CD4-positive, alpha-beta memory T cell (primary cell): Measurements from ENCODE around the gene IHH. TPM values are rescaled to one million over a fixed set of nuclear protein-coding genes. Genes with fewer than 3 reads are reported as not detected.

ENCODE experiments used
- CTCF ChIA-PET: fragments of 350-600 bp; sonication (Branson Sonifier 250); formaldehyde crosslinking; loops from one replicate; lab custom pipeline; 2021; ENCODE audit warnings: inconsistent platforms; ENCODE audit not compliant: partially characterized antibody; lab: Charles Lee
- POLR2A ChIA-PET: fragments of 350-600 bp; sonication (Branson Sonifier 250); formaldehyde crosslinking; loops from one replicate; lab custom pipeline; 2021; ENCODE audit not compliant: partially characterized antibody; lab: Charles Lee
- DNase-seq, 5 donors: peaks; one replicate each; pipeline versions ENCODE4 v3.0.0 to v3.0.0-alpha.2; 2020 to 2022; ENCODE audit warnings: mixed read lengths in 1 of 5
- H3K27ac ChIP-seq: one replicate; pipeline ENCODE4 v1.7.0; 2013; ENCODE audit warnings: low read depth, low read length
- H3K27me3 ChIP-seq: 2 replicates; pipeline ENCODE4 v1.7.0; 2013; ENCODE audit warnings: mild to moderate bottlenecking, low read length, moderate library complexity; ENCODE audit not compliant: insufficient read depth
- H3K36me3 ChIP-seq: 2 replicates; pipeline ENCODE4 v1.7.0; 2013; ENCODE audit warnings: mild to moderate bottlenecking, low read length, moderate library complexity; ENCODE audit not compliant: insufficient read depth
- H3K4me1 ChIP-seq: 2 replicates; pipeline ENCODE4 v1.7.0; 2013; ENCODE audit warnings: mild to moderate bottlenecking, low read length, moderate library complexity; ENCODE audit not compliant: insufficient read depth
- H3K4me3 ChIP-seq, 2 donors: one replicate each; pipeline ENCODE4 v1.7.0; 2013; ENCODE audit warnings: low read length in 2 of 2, mild to moderate bottlenecking in 1 of 2
- H3K9me3 ChIP-seq, 2 donors: one replicate each; pipeline ENCODE4 v1.7.0; 2013; ENCODE audit warnings: low read length in 2 of 2, control low read depth in 1 of 2; ENCODE audit not compliant: control insufficient read depth in 1 of 2
- H3K27ac Mint-ChIP-seq, 7 donors: one replicate each; pipeline ENCODE4 v1.8.0; 2020 to 2021; ENCODE audit warnings: mixed read lengths in 7 of 7, mild to moderate bottlenecking in 6 of 7, inconsistent platforms in 3 of 7, moderate library complexity in 3 of 7
- H3K27me3 Mint-ChIP-seq, 2 donors: one replicate each; pipeline ENCODE4 v1.8.0; 2020 to 2021; ENCODE audit warnings: mixed read lengths in 2 of 2
- H3K36me3 Mint-ChIP-seq, 2 donors: one replicate each; pipeline ENCODE4 v1.8.0; 2020 to 2021; ENCODE audit warnings: mixed read lengths in 2 of 2, inconsistent platforms in 1 of 2, mild to moderate bottlenecking in 1 of 2
- H3K4me1 Mint-ChIP-seq, 4 donors: one replicate each; pipeline ENCODE4 v1.8.0; 2020 to 2021; ENCODE audit warnings: mixed read lengths in 4 of 4, mild to moderate bottlenecking in 1 of 4
- H3K4me3 Mint-ChIP-seq, 8 donors: one replicate each; pipeline ENCODE4 v1.8.0; 2020 to 2021; ENCODE audit warnings: mixed read lengths in 8 of 8, mild to moderate bottlenecking in 7 of 8, moderate library complexity in 6 of 8, inconsistent platforms in 3 of 8
- H3K9me3 Mint-ChIP-seq, 8 donors: one replicate each; pipeline ENCODE4 v1.8.0; 2020 to 2021; ENCODE audit warnings: mixed read lengths in 8 of 8, mild to moderate bottlenecking in 5 of 8, inconsistent platforms in 3 of 8, moderate library complexity in 1 of 8
- intact Hi-C: fragments of 100-400 bp; cut with micrococcal nuclease; formaldehyde crosslinking; loops from one replicate; pipeline ENCODE4 v1.15.1; 2023
- microRNA-seq: library from miRNA; unstranded; fragments of <30 nt; microRNA quantifications from one replicate; pipeline ENCODE4 v1.2.0, GENCODE V29; 2021; ENCODE audit warnings: borderline replicate concordance, borderline number of aligned reads, borderline microRNAs expressed, mixed read lengths
- polyA plus RNA-seq, 2 donors: library from polyadenylated mRNA; unstranded; fragments of 300-500 nt; fragmentation: Illumina TruSeq; gene quantifications; one replicate each; pipeline ENCODE4 v1.2.3, GENCODE V29; 2021
- total RNA-seq, 2 experiments: library from RNA; stranded (reverse); gene quantifications; one replicate each; pipeline ENCODE4 v1.2.3, GENCODE V29; 2021

The IHH gene
- total and polyA plus RNA-seq, 4 experiments from 2014 or later = 0.17 TPM; not detected in 3

DNA sequence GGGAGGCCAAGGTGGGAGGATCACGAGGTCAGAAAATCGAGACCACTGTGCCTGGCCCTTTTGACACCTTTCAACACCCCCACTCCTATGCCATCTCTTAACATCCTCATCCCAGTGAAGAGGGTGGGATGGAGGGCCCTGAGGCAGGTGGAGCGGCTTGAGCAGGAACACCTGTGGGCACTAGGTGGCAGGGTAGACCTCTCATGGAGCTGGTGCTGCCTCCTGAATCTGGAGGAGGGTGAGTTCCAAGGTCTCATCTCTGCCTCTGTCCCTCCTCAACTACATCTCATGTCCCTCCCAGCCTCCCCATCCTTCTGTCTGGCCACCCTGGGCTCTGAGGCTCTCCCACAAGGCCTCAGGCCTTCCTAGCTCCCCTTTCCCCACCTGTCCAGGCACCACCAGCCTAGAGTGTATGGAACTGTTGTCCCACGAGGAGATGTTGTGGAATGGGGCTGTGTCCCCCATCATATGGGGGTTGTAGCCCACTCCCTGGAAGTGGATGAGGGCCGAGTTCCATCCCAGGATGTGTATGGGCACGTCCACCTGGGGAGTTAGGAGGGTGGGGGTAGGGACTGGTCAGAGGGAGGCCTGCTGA is 50.5 kb downstream of the IHH start:
- POLR2A ChIA-PET = no interaction called here
- Histone ChIP-seq H3K4me3 (no peak overlapping the region), H3K27ac (no peak overlapping the region), H3K27me3 (no peaks in the 10 kb centered on the region), H3K4me1 (no peaks in the 10 kb centered on the region), H3K36me3 (no peaks in the 10 kb centered on the region), H3K9me3 (no peaks in the 10 kb centered on the region)
- DNase-seq = no peak
- Mint-ChIP-seq H3K27me3 (peaks cover 13 to 28% of the 10 kb centered on the region in 2 donors), H3K9me3 (peaks cover 0 to 4% (median 0%) of the 10 kb centered on the region in 8 donors), H3K4me1 (no peaks in the 10 kb centered on the region), H3K27ac (no peak overlapping the region), H3K36me3 (no peaks in the 10 kb centered on the region), H3K4me3 (no peak overlapping the region)
- intact Hi-C loops = loop anchor here (1.0 kb wide), 1 partner anchor 145 kb away; no protein-coding TSS in a partner anchor
- CTCF ChIA-PET = interaction anchor here (0.6 to 1.4 kb wide), 5 partner anchors 19 to 388 kb away, joined by 3 to 9 read pairs (median 5); no protein-coding TSS in a partner anchor

DNA sequence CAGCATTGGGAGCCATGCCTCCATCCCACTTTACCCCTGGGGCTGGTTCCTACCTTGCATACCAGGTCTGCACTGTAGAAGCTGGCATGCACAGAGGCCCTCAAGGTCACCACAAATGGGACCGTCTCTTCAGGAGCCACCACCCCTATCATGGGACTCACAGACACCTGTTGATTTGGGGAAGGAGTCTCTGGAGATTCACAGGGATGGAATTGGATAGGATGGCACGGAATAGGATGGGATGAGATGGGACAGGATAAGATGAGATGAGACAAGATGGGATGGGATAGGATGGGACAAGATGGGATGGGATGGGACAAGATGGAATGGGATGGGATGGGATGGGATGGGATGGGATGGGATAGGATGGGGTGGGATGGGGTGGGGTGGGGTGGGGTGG is 51.4 kb downstream of the IHH start:
- CTCF ChIA-PET = interaction anchor here (2.0 kb wide), 1 partner anchor 13 kb away, joined by 5 read pairs; no protein-coding TSS in a partner anchor

More for the DNA sequence above, 51.4 kb downstream of the IHH start:
- H3K9me3 Mint-ChIP-seq = peaks cover 0 to 4% (median 0%) of the 10 kb centered on the region in 8 donors
- H3K4me3 Mint-ChIP-seq = no peak overlapping the region
- intact Hi-C loops = no loop called here
- no peak for DNase-seq
- Histone ChIP-seq H3K9me3 (no peaks in the 10 kb centered on the region), H3K4me1 (no peaks in the 10 kb centered on the region), H3K36me3 (no peaks in the 10 kb centered on the region), H3K27ac (no peak overlapping the region), H3K4me3 (no peak overlapping the region), H3K27me3 (peaks cover 1% of the 10 kb centered on the region)
- H3K36me3 Mint-ChIP-seq = no peaks in the 10 kb centered on the region
- no peaks in the 10 kb centered on the region for H3K4me1 Mint-ChIP-seq
- POLR2A ChIA-PET = no interaction called here
- H3K27ac Mint-ChIP-seq = no peak overlapping the region
- peaks cover 20 to 33% of the 10 kb centered on the region in 2 donors for H3K27me3 Mint-ChIP-seq

Small RNA genes lying within 50 kb of the gene (microRNA-seq; reads per million reads assigned to microRNA genes)
- gene MIR3131 = not detected

Other genes with a start within 250 kb of the IHH start
- not detected for gene PRKAG3, start 229.1 kb downstream of the IHH start, total RNA-seq
- gene PRKAG3, start 229.1 kb downstream of the IHH start, polyA plus RNA-seq = not detected
- under 1 TPM in 1 of 2 experiments, not detected in 1; 0.26 TPM for gene WNT6, start 201.1 kb downstream of the IHH start, total RNA-seq
- gene WNT6, start 201.1 kb downstream of the IHH start, polyA plus RNA-seq = not detected
- 10 to 100 TPM; 11.1 to 12.4 TPM for gene WNT10A, start 180.1 kb downstream of the IHH start, total RNA-seq
- 1 to 10 TPM; 7.6 to 8.1 TPM for gene WNT10A, start 180.1 kb downstream of the IHH start, polyA plus RNA-seq
- gene CDK5R2, start 101.3 kb downstream of the IHH start, total RNA-seq = not detected
- gene CDK5R2, start 101.3 kb downstream of the IHH start, polyA plus RNA-seq = not detected
- not detected for gene FEV, start 75.7 kb downstream of the IHH start, total RNA-seq
- gene FEV, start 75.7 kb downstream of the IHH start, polyA plus RNA-seq = not detected
- not detected for gene CRYBA2, start 67.5 kb downstream of the IHH start, total RNA-seq
- not detected for gene CRYBA2, start 67.5 kb downstream of the IHH start, polyA plus RNA-seq
- not detected for gene CFAP65, start 19.4 kb downstream of the IHH start, total RNA-seq
- not detected for gene CFAP65, start 19.4 kb downstream of the IHH start, polyA plus RNA-seq
- gene NHEJ1, start 99.9 kb upstream of the IHH start, total RNA-seq = 10 to 100 TPM; 14.1 to 15.5 TPM
- 10 to 100 TPM; 25.5 to 27.5 TPM for gene NHEJ1, start 99.9 kb upstream of the IHH start, polyA plus RNA-seq
- 10 to 100 TPM; 11.8 to 12.1 TPM for gene SLC23A3, start 109.1 kb upstream of the IHH start, total RNA-seq
- not detected for gene SLC23A3, start 109.1 kb upstream of the IHH start, polyA plus RNA-seq
- gene CNPPD1, start 116.0 kb upstream of the IHH start, total RNA-seq = 10 to 100 TPM; 79.3 to 83.3 TPM
- 10 to 100 TPM; 76.5 to 82.2 TPM for gene CNPPD1, start 116.0 kb upstream of the IHH start, polyA plus RNA-seq
- 100 to 1,000 TPM; 123 to 128 TPM for gene RETREG2, start 117.4 kb upstream of the IHH start, total RNA-seq
- 10 to 100 TPM; 76.5 to 82.2 TPM for gene RETREG2, start 117.4 kb upstream of the IHH start, polyA plus RNA-seq
- 10 to 100 TPM; 73.3 to 79.8 TPM for gene ZFAND2B, start 145.9 kb upstream of the IHH start, total RNA-seq
- gene ZFAND2B, start 145.9 kb upstream of the IHH start, polyA plus RNA-seq = 10 to 100 TPM; 76.3 to 81.5 TPM
- gene ABCB6, start 158.0 kb upstream of the IHH start, total RNA-seq = 10 to 100 TPM; 10.7 to 11.1 TPM
- 1 to 10 TPM; 1.4 to 4.3 TPM for gene ABCB6, start 158.0 kb upstream of the IHH start, polyA plus RNA-seq
- gene ATG9A, start 168.7 kb upstream of the IHH start, total RNA-seq = 10 to 100 TPM; 48.7 to 53.0 TPM
- 10 to 100 TPM; 10.3 to 27.8 TPM for gene ATG9A, start 168.7 kb upstream of the IHH start, polyA plus RNA-seq
- 100 to 1,000 TPM; 244 to 260 TPM for gene ANKZF1, start 168.9 kb upstream of the IHH start, total RNA-seq
- gene ANKZF1, start 168.9 kb upstream of the IHH start, polyA plus RNA-seq = 10 to 100 TPM; 22.1 to 49.5 TPM
- 1 to 10 TPM; 1.5 to 2.5 TPM for gene GLB1L, start 184.5 kb upstream of the IHH start, total RNA-seq
- under 1 TPM; 0.26 to 0.68 TPM for gene GLB1L, start 184.5 kb upstream of the IHH start, polyA plus RNA-seq
- 10 to 100 TPM; 19.3 to 21.1 TPM for gene STK16, start 184.6 kb upstream of the IHH start, total RNA-seq
- 10 to 100 TPM; 15.3 to 15.4 TPM for gene STK16, start 184.6 kb upstream of the IHH start, polyA plus RNA-seq
- not detected for gene TUBA4B, start 192.3 kb upstream of the IHH start, total RNA-seq
- not detected for gene TUBA4B, start 192.3 kb upstream of the IHH start, polyA plus RNA-seq
- 100 to 1,000 TPM; 242 to 259 TPM for gene TUBA4A, start 193.0 kb upstream of the IHH start, total RNA-seq
- gene TUBA4A, start 193.0 kb upstream of the IHH start, polyA plus RNA-seq = 100 to 1,000 TPM; 157 to 268 TPM
- gene DNAJB2, start 218.4 kb upstream of the IHH start, total RNA-seq = 100 to 1,000 TPM; 110 to 117 TPM
- 1 to 10 TPM; 4.1 to 6.8 TPM for gene DNAJB2, start 218.4 kb upstream of the IHH start, polyA plus RNA-seq
- gene PTPRN, start 248.5 kb upstream of the IHH start, total RNA-seq = not detected
- gene PTPRN, start 248.5 kb upstream of the IHH start, polyA plus RNA-seq = under 1 TPM in 1 of 2 donors, not detected in 1; 0.31 TPM